GM18508 (cell line): ENCODE results near the gene INTS6L.
"Not testable (repeated sequence)": the region's sequence is repeated elsewhere in the genome, so short reads cannot be mapped to it uniquely, and the experiment has no call there.

Experiments
- ATAC-seq: cut with Tn5 transposase; IDR thresholded peaks from one replicate; pipeline ENCODE4 v1.9.1; 2021; ENCODE audit warnings: moderate number of reproducible peaks; ENCODE audit not compliant: insufficient read depth, unreplicated experiment

The INTS6L gene

GRCh38 chrX:135594049-135594448 lies 73.6 kb downstream of the INTS6L start:
- ATAC-seq, result not testable (repeated sequence)

- not testable (repeated sequence) for ATAC-seq
Measured at GRCh38 chrX:135594453-135594852, 74.0 kb downstream of the INTS6L start.

GRCh38 chrX:135595543-135595942 lies 75.1 kb downstream of the INTS6L start:
- ATAC-seq, result no peak

GRCh38 chrX:135596495-135596894 lies 76.0 kb downstream of the INTS6L start:
- ATAC-seq, result no peak

- ATAC-seq, result no peak
Measured at GRCh38 chrX:135605906-135606305, 85.4 kb downstream of the INTS6L start.

GRCh38 chrX:135624408-135625204 lies 104.1 kb downstream of the INTS6L start:
- ATAC-seq, result not testable (repeated sequence)

GRCh38 chrX:135625995-135626394 lies 105.5 kb downstream of the INTS6L start:
- no peak for ATAC-seq

- ATAC-seq, result no peak
Measured at GRCh38 chrX:135629342-135629741, 108.9 kb downstream of the INTS6L start.
